ENCODE results near the gene GSX2. TPM values are rescaled to one million over a fixed set of nuclear protein-coding genes. Genes with fewer than 3 reads are reported as not detected.

The GSX2 gene
- total RNA-seq, 4 donors from 2014 or later, result not detected

GRCh38 chr4:54139332-54139731 is 39.4 kb downstream of the GSX2 start:
- Histone ChIP-seq H3K27ac (no peak overlapping the region), H3K27me3 (no peaks in the 10 kb centered on the region), H3K9me3 (no peaks in the 10 kb centered on the region), H3K36me3 (no peaks in the 10 kb centered on the region), H3K4me3 (no peak overlapping the region), H3K4me1 (no peaks in the 10 kb centered on the region)
- TF ChIP-seq CTCF (IDR thresholded peaks at IDR 0.05), result no peak
- no peak for TF ChIP-seq POLR2A (IDR thresholded peaks at IDR 0.05)
- DNase-seq, result no peak

- TF ChIP-seq POLR2A (IDR thresholded peaks at IDR 0.05) (no peak), CTCF (IDR thresholded peaks at IDR 0.05) (no peak)
- no peak for DNase-seq
- H3K4me3 ChIP-seq, result no peak overlapping the region
- H3K36me3 ChIP-seq, result no peaks in the 10 kb centered on the region
- H3K27ac ChIP-seq, result no peak overlapping the region
- no peaks in the 10 kb centered on the region for H3K9me3 ChIP-seq
- H3K27me3 ChIP-seq, result no peaks in the 10 kb centered on the region
- H3K4me1 ChIP-seq, result no peaks in the 10 kb centered on the region
These were observed 40.3 kb downstream of the GSX2 start for GRCh38 chr4:54140287-54140686.

GRCh38 chr4:54144199-54144598 is 44.2 kb downstream of the GSX2 start:
- Histone ChIP-seq H3K4me1 (no peaks in the 10 kb centered on the region), H3K27ac (no peak overlapping the region), H3K27me3 (no peaks in the 10 kb centered on the region), H3K36me3 (no peaks in the 10 kb centered on the region), H3K9me3 (no peaks in the 10 kb centered on the region), H3K4me3 (no peak overlapping the region)
- TF ChIP-seq POLR2A (IDR thresholded peaks at IDR 0.05), result no peak
- TF ChIP-seq CTCF (IDR thresholded peaks at IDR 0.05), result no peak
- no peak for DNase-seq

- TF ChIP-seq CTCF (IDR thresholded peaks at IDR 0.05), result no peak
- TF ChIP-seq POLR2A (IDR thresholded peaks at IDR 0.05), result no peak
- no peak for DNase-seq
- Histone ChIP-seq H3K4me1 (no peaks in the 10 kb centered on the region), H3K4me3 (no peak overlapping the region), H3K36me3 (no peaks in the 10 kb centered on the region), H3K9me3 (no peaks in the 10 kb centered on the region), H3K27me3 (no peaks in the 10 kb centered on the region), H3K27ac (no peak overlapping the region)
These were observed 44.8 kb downstream of the GSX2 start for GRCh38 chr4:54144661-54145171.

- H3K27ac ChIP-seq, result no peak overlapping the region
- H3K4me1 ChIP-seq, result no peaks in the 10 kb centered on the region
- no peaks in the 10 kb centered on the region for H3K9me3 ChIP-seq
- TF ChIP-seq CTCF (IDR thresholded peaks at IDR 0.05) (no peak), POLR2A (IDR thresholded peaks at IDR 0.05) (no peak)
- no peak overlapping the region for H3K4me3 ChIP-seq
- peaks cover 0 to 2% of the 10 kb centered on the region in 2 donors for H3K27me3 ChIP-seq
- no peak for DNase-seq
- no peaks in the 10 kb centered on the region for H3K36me3 ChIP-seq
These were observed 46.2 kb downstream of the GSX2 start for GRCh38 chr4:54146139-54146538.

- H3K9me3 ChIP-seq, result no peaks in the 10 kb centered on the region
- peaks cover 0 to 4% of the 10 kb centered on the region in 2 donors for H3K27me3 ChIP-seq
- DNase-seq, result no peak
- no peak overlapping the region for H3K4me3 ChIP-seq
- no peaks in the 10 kb centered on the region for H3K36me3 ChIP-seq
- H3K4me1 ChIP-seq, result no peaks in the 10 kb centered on the region
- no peak overlapping the region for H3K27ac ChIP-seq
- no peak for TF ChIP-seq POLR2A (IDR thresholded peaks at IDR 0.05)
These were observed 49.4 kb downstream of the GSX2 start for GRCh38 chr4:54149323-54149722.

Small RNAs within 50 kb of the gene (small RNA-seq; reads per million reads assigned to genes)
- gene AC110792.1, result 0 reads per million in 2 donors

Other genes starting within 250 kb of the GSX2 start
- 10 to 100 TPM; 34.7 to 59.4 (median 47.6) TPM for gene CHIC2, start 35.6 kb upstream of the GSX2 start, total RNA-seq
- 100 to 1,000 TPM in 1 of 4 donors, 10 to 100 TPM in 3; 27.5 to 283 (median 60.2) TPM for gene PDGFRA, start 129.1 kb downstream of the GSX2 start, total RNA-seq